Measurements from ENCODE around the gene PDCD10. TPM values are rescaled to one million over a fixed set of nuclear protein-coding genes. Genes with fewer than 3 reads are reported as not detected.

Gene PDCD10
- total RNA-seq, 1 experiment from 2014 or later = 84.6 TPM

DNA sequence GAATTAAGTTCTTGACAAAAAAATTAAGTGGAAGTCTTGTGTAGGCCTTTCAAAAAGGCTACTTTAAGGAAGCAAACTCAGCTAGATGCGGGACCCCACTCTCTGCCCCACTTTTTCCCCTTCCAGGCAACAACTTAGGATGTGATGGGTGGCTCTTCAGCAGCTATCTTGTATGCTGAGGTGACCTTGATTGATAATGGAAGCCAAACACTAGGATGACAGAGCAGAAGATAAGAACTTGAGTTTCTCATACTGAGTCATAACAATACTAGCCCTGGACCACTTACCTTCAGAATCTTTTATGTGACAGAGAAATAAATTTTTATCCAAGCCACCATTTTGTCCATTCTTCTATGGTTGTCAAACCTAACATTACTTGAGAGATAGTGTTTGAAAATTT lies 16.1 kb downstream of the PDCD10 start:
- Histone ChIP-seq H3K4me2 (no peak overlapping the region), H2AFZ (no peak overlapping the region), H3K4me3 (no peak overlapping the region), H3K27ac (no peak overlapping the region), H3K79me2 (ENCODE audit: low read depth) (peaks cover 55% of the 10 kb centered on the region), H3F3A (ENCODE audit: insufficient read depth, low read depth) (no peaks in the 10 kb centered on the region), H3K4me1 (replicated peaks; ENCODE audit: insufficient read depth) (no peaks in the 10 kb centered on the region), H3K9me3 (ENCODE audit: insufficient read depth, low read depth) (no peaks in the 10 kb centered on the region), H3K36me3 (ENCODE audit: low read depth) (peaks cover 22% of the 10 kb centered on the region; the same call in 1 of the 2 replicates), H4K20me1 (ENCODE audit: insufficient read depth) (peaks cover 54% of the 10 kb centered on the region), H3K9me2 (ENCODE audit: insufficient read depth) (no peaks in the 10 kb centered on the region), H3K27me3 (ENCODE audit: insufficient read depth, low read depth) (no peaks in the 10 kb centered on the region)
- TF ChIP-seq EZH2 (IDR thresholded peaks at IDR 0.05; ENCODE audit: low read depth) (no peak), CTCF (conservative IDR thresholded peaks at IDR 0.05) (no peak)
- BruUV-seq (replicated peaks) = no TSS peak
- ChIA-PET CTCF (no interaction called here), POLR2A (ENCODE audit: unreplicated experiment) (no interaction called here)
- DNase-seq = no peak
- intact Hi-C loops (cut with micrococcal nuclease; ENCODE audit: unreplicated experiment) = no loop called here

GRCh38 chr3:167716920-167717319 lies 17.8 kb downstream of the PDCD10 start:
- no peaks in the 10 kb centered on the region for H3K27me3 ChIP-seq (ENCODE audit: insufficient read depth, low read depth)
- H3K4me2 ChIP-seq = no peak overlapping the region
- intact Hi-C loops (cut with micrococcal nuclease; ENCODE audit: unreplicated experiment) = no loop called here
- no peak for DNase-seq
- BruUV-seq (replicated peaks) = no TSS peak
- H3K4me1 ChIP-seq (replicated peaks; ENCODE audit: insufficient read depth) = no peaks in the 10 kb centered on the region
- H4K20me1 ChIP-seq (ENCODE audit: insufficient read depth) = peaks cover 45% of the 10 kb centered on the region
- H3F3A ChIP-seq (ENCODE audit: insufficient read depth, low read depth) = no peaks in the 10 kb centered on the region
- H3K36me3 ChIP-seq (ENCODE audit: low read depth) = peaks cover 22% of the 10 kb centered on the region; the same call in 1 of the 2 replicates
- no peak overlapping the region for H3K27ac ChIP-seq
- POLR2A ChIA-PET (ENCODE audit: unreplicated experiment) = no interaction called here
- H3K4me3 ChIP-seq = no peak overlapping the region
- TF ChIP-seq CTCF (conservative IDR thresholded peaks at IDR 0.05) (no peak), EZH2 (IDR thresholded peaks at IDR 0.05; ENCODE audit: low read depth) (no peak)
- H3K9me2 ChIP-seq (ENCODE audit: insufficient read depth) = no peaks in the 10 kb centered on the region
- H3K79me2 ChIP-seq (ENCODE audit: low read depth) = peaks cover 54% of the 10 kb centered on the region
- CTCF ChIA-PET = no interaction called here
- H2AFZ ChIP-seq = no peak overlapping the region
- H3K9me3 ChIP-seq (ENCODE audit: insufficient read depth, low read depth) = no peaks in the 10 kb centered on the region

DNA sequence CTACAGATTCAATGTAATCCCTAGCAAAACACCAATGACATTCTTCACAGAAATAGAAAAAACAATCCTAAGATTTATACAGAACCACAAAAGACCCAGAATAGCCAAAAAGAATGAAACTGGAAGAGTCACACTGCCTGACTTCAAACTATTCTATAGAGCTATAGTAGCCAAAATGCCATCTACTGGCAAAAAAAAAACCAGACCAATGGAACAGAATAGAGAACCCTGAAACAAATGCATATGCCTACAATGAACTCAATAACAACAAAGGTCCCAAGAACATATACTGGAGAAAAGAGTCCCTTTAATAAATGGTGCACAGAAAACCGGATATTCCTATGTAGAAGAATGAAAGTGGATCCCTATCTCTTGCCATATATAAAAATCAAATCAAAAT lies 19.8 kb downstream of the PDCD10 start:
- Histone ChIP-seq H3K9me2 (ENCODE audit: insufficient read depth) (no peaks in the 10 kb centered on the region), H4K20me1 (ENCODE audit: insufficient read depth) (peaks cover 37% of the 10 kb centered on the region), H3K9me3 (ENCODE audit: insufficient read depth, low read depth) (no peaks in the 10 kb centered on the region), H3K27ac (no peak overlapping the region), H3K36me3 (ENCODE audit: low read depth) (peaks cover 19% of the 10 kb centered on the region; the same call in 1 of the 2 replicates), H3K4me1 (replicated peaks; ENCODE audit: insufficient read depth) (no peaks in the 10 kb centered on the region), H3K4me2 (no peak overlapping the region), H3F3A (ENCODE audit: insufficient read depth, low read depth) (no peaks in the 10 kb centered on the region), H3K27me3 (ENCODE audit: insufficient read depth, low read depth) (no peaks in the 10 kb centered on the region), H2AFZ (no peak overlapping the region), H3K4me3 (no peak overlapping the region), H3K79me2 (ENCODE audit: low read depth) (peaks cover 56% of the 10 kb centered on the region)
- ChIA-PET POLR2A (ENCODE audit: unreplicated experiment) (no interaction called here), CTCF (no interaction called here)
- intact Hi-C loops (cut with micrococcal nuclease; ENCODE audit: unreplicated experiment) = no loop called here
- TF ChIP-seq CTCF (conservative IDR thresholded peaks at IDR 0.05) = no peak
- TF ChIP-seq EZH2 (IDR thresholded peaks at IDR 0.05; ENCODE audit: low read depth) = no peak
- no peak for DNase-seq
- no TSS peak for BruUV-seq (replicated peaks)
